SK-N-MC (cell line): Measurements from ENCODE around the gene CTNNAL1.

ENCODE experiments used
- EZH2 ChIP-seq: fragments of 200-600 bp; sonication (generic); IDR thresholded peaks from one replicate; pipeline ENCODE4 v1.6.1; 2017; ENCODE audit warnings: antibody characterized with exemption
- FOXP2 ChIP-seq: optimal IDR thresholded peaks from 2 replicates; pipeline ENCODE3; 2011; ENCODE audit warnings: mild to moderate bottlenecking, moderate library complexity; ENCODE audit not compliant: insufficient read depth; ENCODE audit errors: extremely low read length, control extremely low read depth
- POLR2AphosphoS5 ChIP-seq: IDR thresholded peaks from 2 replicates; pipeline ENCODE4 v1.6.1; 2012; ENCODE audit warnings: mild to moderate bottlenecking, low read depth, low read length, borderline replicate concordance

GRCh38 chr9:109037946-109038715 lies 24.8 kb upstream of the CTNNAL1 start:
- TF ChIP-seq EZH2 (no peak), FOXP2 (no peak), POLR2AphosphoS5 (no peak)
